GM21723 (cell line): ENCODE data around the gene GPRIN3.

Experiments used
- ATAC-seq: cut with Tn5 transposase; IDR thresholded peaks from one replicate; pipeline ENCODE4 v1.9.1; 2021; ENCODE audit warnings: mild to moderate bottlenecking, moderate library complexity; ENCODE audit not compliant: unreplicated experiment

The GPRIN3 gene

DNA sequence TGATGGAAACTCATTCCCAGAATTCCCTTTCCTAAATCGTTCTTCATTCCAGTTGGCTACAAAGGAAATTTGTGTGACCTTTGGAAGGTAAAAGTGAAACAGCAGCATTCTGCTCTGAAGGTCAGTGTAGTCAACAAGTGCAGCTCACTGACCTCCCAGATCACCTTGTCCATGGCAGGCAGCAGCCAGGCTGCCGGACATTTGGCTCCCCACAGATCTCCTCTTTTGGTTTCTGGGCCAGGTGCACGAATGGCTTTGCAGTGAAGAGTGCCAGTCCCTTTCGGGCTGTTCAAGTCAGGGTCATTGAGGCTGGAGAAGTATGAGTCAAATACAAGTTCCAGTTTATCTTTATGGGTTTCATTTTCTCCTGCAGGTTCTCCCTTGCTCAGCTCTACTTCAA lies 14.3 kb downstream of the GPRIN3 start:
- no peak for ATAC-seq

DNA sequence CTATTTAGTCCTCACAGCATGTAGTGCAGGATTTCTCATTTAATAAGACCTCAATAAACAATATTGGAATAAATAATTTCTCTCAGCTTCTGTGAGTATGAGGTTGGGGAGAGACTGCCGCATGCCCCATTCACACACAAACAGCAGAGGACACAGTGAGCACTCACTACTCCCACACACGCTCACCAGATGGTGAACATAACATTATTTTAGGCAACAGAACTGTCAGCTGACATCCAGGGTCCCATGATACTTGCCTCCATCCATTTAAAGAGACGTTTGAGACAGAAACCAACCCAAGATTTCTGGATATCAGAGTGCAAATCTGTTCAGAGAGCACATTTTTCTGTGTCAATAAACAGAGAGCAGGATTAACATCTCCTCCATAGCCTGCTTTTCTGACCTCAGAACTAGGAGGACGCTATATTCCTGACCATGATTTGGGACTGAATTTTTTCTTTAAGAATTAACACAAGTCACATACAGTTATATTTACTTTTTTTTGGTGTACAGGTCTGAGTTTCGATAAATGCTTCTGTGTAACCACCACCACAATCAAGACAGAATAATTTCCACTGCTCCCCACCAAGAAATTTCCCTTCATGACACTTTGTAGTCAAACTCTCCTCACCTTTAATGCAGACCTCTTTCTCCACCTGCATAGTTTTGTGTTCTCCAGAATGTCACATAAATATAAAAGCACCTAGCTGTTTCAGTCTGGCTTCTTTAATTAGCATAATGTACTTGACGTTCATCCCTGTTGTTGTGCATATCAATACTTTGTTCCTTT lies 16.7 kb downstream of the GPRIN3 start:
- ATAC-seq: no peak

DNA sequence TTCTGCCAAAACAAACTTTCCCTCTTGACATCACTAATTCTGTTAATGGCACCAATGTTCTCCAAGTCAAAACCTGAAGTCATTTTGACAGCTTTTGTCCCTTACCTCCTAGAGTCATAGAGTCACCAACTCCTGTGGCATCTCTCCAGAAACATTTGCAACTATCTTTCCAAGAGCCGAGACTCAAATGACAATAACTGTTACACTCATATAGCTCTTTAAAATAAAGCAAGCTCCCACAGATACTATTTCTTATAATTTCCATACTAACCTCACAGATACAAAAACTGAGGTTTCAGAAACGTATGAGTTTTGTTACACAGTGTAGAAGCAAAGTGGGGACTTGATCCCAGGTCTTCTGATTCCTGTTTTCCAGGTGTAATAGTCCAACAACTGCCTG lies 18.3 kb downstream of the GPRIN3 start:
- no peak for ATAC-seq

DNA sequence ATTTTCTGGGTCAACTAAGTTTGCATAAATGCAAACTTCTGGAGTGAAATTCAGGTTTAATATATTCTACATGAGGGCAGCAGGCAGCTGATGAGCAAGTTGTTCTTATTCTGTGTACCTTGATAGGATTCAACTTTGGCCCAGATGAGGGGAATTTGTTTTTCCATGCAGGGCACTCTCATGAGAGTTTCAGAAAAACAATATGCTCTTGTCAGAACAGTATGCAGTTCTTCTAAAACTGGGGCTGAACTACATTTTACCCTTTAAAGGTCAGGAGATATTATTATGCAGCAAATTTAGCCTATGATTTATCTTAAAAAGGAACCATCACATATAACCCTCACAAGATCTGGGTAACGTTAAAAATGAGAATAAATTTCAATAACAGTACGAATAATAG lies 19.2 kb downstream of the GPRIN3 start:
- ATAC-seq: no peak

DNA sequence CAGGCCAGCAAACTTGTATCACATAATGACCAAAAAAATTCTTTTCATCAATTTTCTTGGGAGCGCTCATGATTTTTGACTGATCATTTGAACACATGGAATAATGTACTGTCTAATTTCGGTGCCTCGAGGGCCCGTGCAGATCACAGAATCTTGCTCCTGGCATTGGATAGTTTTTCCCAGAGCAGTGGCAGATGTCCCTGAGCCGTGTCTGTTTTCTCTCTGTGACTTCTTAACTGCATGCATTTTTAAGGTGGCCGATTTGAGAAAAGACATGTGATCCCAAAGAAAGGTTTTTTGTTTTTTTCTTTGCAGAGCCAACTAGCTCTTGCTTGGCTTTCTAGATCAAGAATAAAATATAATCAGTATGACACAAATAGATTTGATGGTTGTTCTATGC lies 19.7 kb downstream of the GPRIN3 start:
- no peak for ATAC-seq

DNA sequence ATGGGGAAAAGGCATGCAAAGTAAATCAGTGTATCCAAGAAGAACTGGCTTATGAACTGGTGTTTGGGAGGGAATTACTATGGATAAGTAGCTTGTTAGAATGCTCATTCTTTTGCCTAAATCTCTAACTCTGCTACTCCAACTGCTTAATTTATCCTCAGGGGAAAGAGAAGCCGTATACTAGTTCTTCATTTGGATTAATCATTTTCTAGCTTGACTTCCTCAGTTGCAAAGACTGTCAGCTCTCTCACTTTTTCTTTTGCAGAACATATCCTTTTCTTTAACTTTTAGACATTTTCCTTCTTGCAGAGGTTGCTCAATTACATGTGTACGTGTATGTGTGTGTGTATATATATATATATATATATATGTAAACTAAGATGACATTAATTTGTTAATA lies 21.9 kb downstream of the GPRIN3 start:
- no peak for ATAC-seq

DNA sequence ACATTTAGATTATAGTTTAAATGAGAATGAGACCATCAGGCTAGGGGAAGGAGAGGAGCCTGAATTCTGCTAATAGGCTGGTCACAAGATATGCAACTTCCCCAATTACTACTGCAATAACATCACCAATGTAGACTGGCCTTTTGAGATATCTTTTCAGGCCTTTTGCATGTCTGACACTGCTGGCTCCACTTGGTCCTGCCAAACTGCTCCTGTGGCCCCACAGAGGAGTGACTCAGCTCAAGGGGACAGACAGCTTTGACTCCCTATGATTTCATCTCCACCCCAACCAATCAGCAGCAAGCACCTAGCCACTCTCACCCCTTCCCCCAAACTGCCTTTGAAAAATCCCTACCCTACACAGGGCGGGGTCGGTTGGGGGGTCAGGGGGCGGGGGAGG lies 22.8 kb downstream of the GPRIN3 start:
- no peak for ATAC-seq

DNA sequence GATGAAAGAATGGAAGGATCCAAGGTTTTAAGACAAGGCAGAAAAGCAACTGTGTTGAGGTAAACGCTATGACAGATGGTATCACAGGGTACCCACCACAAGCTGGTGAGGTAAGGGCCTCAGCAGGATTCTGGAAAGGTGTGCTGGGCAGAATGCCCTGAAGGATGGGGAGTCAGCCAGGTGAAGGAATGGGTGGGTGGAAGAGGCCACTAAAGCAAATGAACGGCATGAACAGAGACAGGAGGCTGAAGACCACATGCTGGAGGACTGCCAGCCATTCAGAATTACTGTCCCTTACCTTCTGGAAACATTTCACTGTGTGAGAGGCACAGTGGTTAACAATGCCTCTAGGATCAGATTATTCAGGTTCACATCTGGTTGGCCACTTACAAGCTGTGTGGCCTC lies 23.6 kb downstream of the GPRIN3 start:
- ATAC-seq: no peak

DNA sequence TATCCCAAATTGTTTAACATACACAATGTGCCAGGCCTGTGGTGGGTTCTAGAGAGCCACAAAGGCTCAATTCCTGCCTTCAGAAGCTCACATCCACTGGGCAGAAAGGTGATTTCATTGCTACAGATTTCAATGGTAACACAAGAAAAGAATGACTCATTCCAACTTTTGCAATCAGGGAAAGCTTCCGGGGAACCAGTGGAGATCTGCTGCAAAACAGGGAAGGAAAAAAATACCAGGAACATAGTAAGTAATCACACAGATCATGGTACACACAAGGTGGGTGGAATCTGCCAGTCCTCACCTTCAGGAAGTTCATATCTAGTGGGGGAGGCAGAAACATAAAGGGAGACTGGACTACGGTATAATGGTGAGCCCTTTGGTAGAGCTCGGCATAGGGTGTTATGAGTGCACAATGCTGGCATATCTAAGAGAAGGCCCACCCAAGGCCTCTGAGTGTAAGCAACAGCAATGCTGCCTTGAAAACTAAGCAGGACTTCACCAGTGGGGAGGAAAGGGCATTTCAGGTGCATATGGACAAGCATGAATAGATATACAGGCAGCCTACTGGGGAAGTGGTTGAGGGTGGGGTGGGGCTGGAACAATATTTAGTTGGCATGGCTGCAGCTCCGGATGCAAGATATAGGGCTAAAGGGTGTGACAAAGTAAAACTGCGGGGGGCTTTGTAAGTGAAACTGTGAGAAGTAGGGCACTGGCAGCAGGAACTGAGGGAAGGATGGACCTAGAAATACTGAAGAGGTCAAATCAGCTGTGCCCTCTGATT lies 24.2 kb downstream of the GPRIN3 start:
- no peak for ATAC-seq

DNA sequence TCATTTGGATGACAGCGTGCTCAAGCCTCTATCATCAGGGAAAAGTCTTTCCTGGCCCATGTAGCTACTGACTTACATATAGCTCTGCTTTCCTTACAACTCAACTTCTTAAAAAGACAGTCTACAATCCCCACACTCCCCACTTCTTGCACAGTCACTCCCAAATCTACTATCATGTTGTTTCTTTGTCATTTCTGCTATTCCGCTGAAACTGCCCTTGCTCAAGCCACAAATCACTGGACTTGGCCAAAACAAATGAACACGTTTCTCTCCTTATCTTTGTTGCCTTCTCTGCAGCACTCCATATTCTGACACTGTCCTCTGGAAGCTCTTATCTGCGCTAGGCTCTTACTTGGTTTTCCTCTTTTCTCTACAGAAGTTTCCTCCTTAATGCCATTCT lies 28.2 kb downstream of the GPRIN3 start:
- ATAC-seq: no peak

DNA sequence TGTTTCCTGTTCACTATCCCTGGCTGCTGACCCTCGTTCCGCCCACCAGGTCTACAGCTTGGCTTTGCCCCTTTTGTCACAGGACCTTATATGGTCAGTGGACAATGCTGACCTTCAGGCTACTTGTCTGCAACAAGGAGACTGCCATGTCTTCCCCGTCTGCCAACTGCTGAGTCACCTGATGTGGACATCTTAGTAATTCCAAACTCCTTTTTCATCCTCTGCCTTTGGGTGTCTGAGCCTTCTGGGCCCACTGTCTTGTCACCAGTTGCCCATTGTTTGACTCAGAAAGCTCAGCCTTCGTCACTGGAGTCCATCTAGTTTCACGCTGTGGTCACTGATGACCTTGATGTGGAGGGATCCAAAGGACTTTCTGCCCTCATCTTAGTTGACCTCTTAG lies 30.2 kb downstream of the GPRIN3 start:
- ATAC-seq: no peak

DNA sequence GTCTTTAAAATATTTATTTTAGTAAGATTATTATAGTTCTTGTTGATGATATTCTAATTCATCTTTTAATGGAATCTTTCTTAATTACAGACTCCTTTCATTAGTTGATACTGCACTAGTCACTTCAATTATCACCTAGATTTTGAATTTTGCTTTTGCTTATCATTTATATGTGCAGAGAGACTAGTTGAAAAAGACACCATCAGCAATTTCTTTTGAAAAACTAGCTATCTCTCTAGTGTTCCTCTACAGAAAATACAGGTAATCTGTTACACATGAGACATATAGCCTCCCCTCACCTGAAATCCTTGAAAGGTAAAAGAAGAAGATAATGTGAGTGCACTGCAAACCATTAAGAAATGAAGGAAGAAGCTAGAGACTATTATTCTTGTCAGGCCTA lies 31.3 kb downstream of the GPRIN3 start:
- no peak for ATAC-seq

DNA sequence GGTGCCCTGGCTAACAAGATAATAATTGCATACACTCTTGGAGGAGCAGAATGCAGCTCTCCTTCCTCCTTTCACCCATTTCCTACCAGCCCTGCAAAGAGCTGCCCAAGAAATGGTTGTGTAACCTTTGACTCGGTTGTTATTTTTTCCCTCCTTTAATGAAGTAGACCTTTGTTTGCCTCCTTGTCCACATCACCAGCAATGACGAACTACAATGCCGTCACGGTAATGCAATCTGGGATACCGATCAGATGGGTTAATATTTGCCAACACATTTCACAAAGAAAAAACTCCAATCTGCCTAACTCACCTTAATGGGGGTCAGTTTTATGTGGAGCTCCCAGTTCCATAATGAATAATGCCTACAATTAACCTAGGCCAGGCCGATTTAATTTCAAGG lies 32.0 kb downstream of the GPRIN3 start:
- no peak for ATAC-seq

DNA sequence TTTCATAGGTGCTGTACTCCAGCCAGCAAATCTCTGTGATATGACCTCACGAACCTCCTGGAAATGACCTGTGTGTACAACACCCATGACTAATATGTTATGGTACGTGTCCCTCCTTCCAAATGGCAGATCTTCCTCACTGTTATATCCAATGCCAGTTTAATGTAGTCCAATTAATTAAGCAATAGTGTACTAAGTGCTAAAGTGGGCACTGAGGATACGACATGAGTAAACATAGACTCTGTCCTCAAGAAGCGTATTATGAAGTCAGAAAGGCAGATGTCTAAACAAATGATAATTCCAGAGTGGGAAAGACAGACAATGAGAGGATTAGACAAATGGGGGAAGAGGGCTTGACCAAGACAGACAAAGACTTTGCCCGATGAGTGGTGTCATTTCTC lies 33.9 kb downstream of the GPRIN3 start:
- no peak for ATAC-seq

DNA sequence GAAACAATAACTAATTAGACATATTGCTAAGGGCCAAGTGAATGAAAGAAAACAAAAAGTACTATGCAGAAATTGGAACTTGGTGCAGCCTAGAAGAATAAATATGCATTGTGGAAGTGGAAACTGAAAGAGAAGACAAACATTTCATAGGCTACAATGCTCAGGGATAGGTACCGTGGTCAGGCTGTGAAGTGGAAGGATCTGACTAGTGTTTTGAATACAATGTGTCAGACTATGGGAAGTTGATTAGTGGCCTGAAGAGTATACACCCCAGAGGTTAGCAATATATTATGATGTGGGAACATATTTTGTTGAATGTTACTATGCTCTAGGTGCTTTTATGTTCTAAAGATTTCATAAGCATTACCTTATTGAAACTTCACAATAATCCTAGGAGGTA lies 36.8 kb downstream of the GPRIN3 start:
- no peak for ATAC-seq

DNA sequence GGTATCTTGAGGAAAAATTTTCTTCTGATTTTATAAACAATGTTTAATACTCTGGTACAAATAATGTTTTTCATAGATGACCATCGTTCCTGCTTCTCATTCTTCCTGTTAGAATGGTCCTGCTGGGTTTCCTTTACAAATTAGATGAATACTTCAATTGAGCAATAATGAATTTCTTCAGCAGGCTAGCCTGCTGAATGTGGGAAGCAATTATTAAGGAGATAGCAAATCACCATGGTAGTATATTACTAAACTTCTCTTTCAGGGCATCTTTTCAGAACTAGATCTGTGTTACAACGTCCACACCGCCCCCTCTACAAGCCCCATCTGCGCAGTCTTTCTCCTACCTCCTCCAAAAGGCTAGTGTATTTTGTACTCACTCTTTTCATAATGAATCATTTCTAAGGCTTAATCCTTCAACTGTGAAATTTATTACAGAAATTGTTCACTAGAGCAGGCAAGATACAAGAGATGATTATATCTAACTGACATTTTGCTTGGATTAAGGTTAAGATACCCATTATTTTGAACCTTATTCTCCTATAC lies 38.4 kb downstream of the GPRIN3 start:
- no peak for ATAC-seq

DNA sequence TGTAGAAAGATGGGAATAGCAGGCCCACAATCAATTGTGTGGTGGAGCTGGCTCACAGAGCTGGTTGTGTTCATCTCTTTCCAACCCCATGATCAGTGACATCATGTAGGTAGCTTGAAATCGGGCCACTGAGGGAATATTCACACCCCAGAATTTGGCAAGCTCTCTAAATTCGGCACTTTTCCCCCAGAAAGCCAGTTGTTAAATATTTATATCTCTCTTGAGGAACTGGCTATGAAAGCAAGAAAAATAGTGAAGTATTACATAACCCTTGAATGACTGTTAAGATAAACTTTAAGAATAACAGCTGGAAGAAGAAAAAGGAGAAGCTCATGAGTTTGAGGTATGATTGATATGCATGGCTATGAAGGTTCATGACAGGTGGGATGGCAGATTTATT lies 38.9 kb downstream of the GPRIN3 start:
- ATAC-seq: no peak

DNA sequence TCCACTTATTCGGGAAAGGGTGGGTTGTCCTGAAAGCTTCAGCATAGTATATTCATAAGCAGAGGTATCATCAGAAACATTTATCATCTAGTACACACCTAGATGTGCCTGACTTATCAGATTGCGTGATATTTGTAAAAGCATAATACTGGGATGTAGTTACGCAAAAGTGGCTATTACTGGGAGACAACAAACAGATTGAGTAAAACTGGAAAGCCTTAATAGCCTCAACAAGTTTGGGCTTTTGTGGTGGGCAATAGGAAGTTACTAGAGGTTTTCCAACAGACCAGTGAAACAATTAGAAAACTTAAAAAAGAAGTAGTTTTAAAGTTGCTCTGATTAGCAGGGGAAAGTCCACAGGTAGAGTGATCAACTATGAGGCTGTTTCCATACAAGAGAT lies 39.8 kb downstream of the GPRIN3 start:
- no peak for ATAC-seq

DNA sequence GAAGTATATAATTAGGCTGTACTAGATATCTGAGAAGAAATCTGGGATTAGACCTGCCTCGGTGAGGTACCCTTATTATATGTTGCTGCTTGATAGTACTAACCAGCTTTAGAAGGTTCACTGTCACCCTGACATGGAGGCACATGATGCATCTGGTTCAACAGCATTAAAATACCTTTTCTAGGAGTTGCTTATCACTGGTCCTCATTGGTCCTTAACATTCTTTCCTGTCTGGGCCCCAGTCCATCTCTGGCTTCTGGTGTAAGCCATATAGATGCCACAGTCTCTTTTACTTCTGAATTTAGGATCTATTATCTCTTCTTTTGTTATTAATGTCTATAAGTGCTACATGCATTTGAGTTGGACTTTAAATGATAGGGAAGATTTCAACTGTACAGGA lies 40.2 kb downstream of the GPRIN3 start:
- ATAC-seq: no peak

DNA sequence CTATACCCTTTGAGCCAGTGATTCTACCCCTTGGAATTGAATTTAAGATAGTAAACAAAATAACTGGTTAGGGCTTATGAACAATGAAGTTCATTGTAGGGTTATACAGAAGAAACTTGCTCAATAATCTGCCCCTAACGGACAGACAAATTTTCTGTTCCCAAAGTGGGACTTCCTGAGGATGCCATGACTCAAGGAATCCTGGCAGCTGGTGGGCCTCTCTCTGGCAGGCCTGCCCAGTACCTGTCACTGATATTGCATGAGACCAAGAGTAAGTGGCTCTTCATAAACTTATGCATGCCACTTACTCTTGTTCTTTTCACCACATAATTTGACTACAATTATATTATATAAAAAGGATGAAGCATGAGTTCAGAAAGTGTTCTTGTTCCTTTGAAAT lies 41.5 kb downstream of the GPRIN3 start:
- no peak for ATAC-seq

DNA sequence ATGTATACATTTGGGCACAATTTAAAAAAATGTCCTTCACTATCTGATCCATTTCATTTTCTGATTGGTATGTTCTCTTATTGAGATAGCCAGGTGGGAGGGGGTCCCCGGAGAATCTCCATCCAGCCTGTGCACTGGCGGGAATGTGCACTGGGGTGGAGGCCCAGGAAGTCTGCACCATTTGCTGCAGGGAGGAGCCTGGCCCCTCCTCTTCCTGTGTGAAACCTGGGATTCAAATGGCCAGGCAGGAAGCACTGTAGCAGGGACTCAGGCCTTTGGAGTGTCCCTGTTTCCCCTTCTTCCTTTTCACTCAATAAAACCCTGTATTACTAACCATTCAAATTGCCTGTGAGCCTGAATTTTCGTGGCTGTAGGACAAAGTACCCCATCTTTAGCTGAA lies 44.3 kb downstream of the GPRIN3 start:
- no peak for ATAC-seq

DNA sequence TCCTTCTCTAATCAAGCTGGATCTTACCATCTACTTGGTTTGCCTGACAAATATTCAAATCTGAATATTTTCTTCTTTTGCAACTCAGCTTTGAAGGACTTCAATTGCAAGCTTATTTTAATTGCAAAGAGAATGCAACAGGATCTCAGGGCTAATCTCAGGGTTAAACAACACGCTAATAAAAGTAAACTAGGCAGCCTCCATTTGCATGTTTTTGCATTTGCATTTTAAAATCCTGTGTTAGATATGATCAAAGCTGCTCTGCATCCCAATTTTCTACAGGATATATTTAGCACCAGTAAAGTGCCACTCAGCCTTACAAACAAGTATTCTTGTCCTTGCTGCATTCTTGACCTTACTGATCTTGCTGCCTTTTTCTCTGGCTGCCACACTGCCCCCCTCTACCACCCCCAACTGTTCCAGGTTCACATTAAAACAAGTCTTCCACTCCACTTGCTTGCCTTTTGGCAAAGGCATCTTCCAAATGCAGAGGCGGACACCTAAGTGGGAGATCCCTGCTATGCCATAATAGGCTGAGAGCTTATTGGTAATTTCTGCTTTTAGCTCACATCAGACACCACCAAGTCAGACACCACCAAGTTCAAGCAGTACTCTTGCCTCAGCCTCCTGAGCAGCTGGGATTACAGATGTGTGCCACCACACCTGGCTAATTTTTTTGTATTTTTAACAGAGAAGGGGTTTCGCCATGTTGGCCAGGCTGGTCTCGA lies 48.1 kb downstream of the GPRIN3 start:
- no peak for ATAC-seq
